Measurements from ENCODE around the gene CRHR1.

Gene CRHR1

GRCh38 chr17:45794840-45795239, 10.7 kb downstream of the CRHR1 start:
- Histone ChIP-seq H3K9ac (ENCODE audit: low read depth in 1 of 2, low read length in 2 of 2) (no peak overlapping the region), H3K4me1 (ENCODE audit: control insufficient read depth in 1 of 2, insufficient read depth in 2 of 2, low read length in 2 of 2) (peaks cover 19% of the 10 kb centered on the region in 2 donors), H3K9me3 (ENCODE audit: control insufficient read depth in 1 of 2, low read length in 2 of 2) (no peaks in the 10 kb centered on the region), H3K36me3 (ENCODE audit: control insufficient read depth in 1 of 2, insufficient read depth in 2 of 2, low read length in 2 of 2) (no peaks in the 10 kb centered on the region), H3K27me3 (ENCODE audit: control insufficient read depth in 1 of 2, insufficient read depth in 2 of 2, low read length in 2 of 2) (peaks cover 14 to 15% of the 10 kb centered on the region in 2 donors), H3K4me3 (ENCODE audit: low read depth in 1 of 2, low read length in 2 of 2) (no peak overlapping the region), H3K27ac (ENCODE audit: low read depth, low read length) (no peak overlapping the region)

GRCh38 chr17:45800816-45801215, 16.7 kb downstream of the CRHR1 start:
- no peak overlapping the region for H3K9ac ChIP-seq (ENCODE audit: low read depth in 1 of 2, low read length in 2 of 2)
- H3K4me1 ChIP-seq (ENCODE audit: control insufficient read depth in 1 of 2, insufficient read depth in 2 of 2, low read length in 2 of 2) = peaks cover 19 to 22% of the 10 kb centered on the region in 2 donors
- H3K4me3 ChIP-seq (ENCODE audit: low read depth in 1 of 2, low read length in 2 of 2) = no peak overlapping the region
- no peaks in the 10 kb centered on the region for H3K36me3 ChIP-seq (ENCODE audit: control insufficient read depth in 1 of 2, insufficient read depth in 2 of 2, low read length in 2 of 2)
- no peaks in the 10 kb centered on the region for H3K9me3 ChIP-seq (ENCODE audit: control insufficient read depth in 1 of 2, low read length in 2 of 2)
- no peaks in the 10 kb centered on the region for H3K27me3 ChIP-seq (ENCODE audit: control insufficient read depth in 1 of 2, insufficient read depth in 2 of 2, low read length in 2 of 2)
- H3K27ac ChIP-seq (ENCODE audit: low read depth, low read length) = no peak overlapping the region

GRCh38 chr17:45801421-45801820, 17.3 kb downstream of the CRHR1 start:
- Histone ChIP-seq H3K4me1 (ENCODE audit: control insufficient read depth in 1 of 2, insufficient read depth in 2 of 2, low read length in 2 of 2) (peaks cover 19 to 22% of the 10 kb centered on the region in 2 donors), H3K27me3 (ENCODE audit: control insufficient read depth in 1 of 2, insufficient read depth in 2 of 2, low read length in 2 of 2) (no peaks in the 10 kb centered on the region), H3K4me3 (ENCODE audit: low read depth in 1 of 2, low read length in 2 of 2) (no peak overlapping the region), H3K9ac (ENCODE audit: low read depth in 1 of 2, low read length in 2 of 2) (no peak overlapping the region), H3K9me3 (ENCODE audit: control insufficient read depth in 1 of 2, low read length in 2 of 2) (no peaks in the 10 kb centered on the region), H3K36me3 (ENCODE audit: control insufficient read depth in 1 of 2, insufficient read depth in 2 of 2, low read length in 2 of 2) (no peaks in the 10 kb centered on the region), H3K27ac (ENCODE audit: low read depth, low read length) (no peak overlapping the region)

- H3K9me3 ChIP-seq (ENCODE audit: control insufficient read depth in 1 of 2, low read length in 2 of 2) = no peaks in the 10 kb centered on the region
- no peak overlapping the region for H3K4me3 ChIP-seq (ENCODE audit: low read depth in 1 of 2, low read length in 2 of 2)
- H3K27ac ChIP-seq (ENCODE audit: low read depth, low read length) = no peak overlapping the region
- H3K4me1 ChIP-seq (ENCODE audit: control insufficient read depth in 1 of 2, insufficient read depth in 2 of 2, low read length in 2 of 2) = no peaks in the 10 kb centered on the region
- no peaks in the 10 kb centered on the region for H3K27me3 ChIP-seq (ENCODE audit: control insufficient read depth in 1 of 2, insufficient read depth in 2 of 2, low read length in 2 of 2)
- no peak overlapping the region for H3K9ac ChIP-seq (ENCODE audit: low read depth in 1 of 2, low read length in 2 of 2)
- no peaks in the 10 kb centered on the region for H3K36me3 ChIP-seq (ENCODE audit: control insufficient read depth in 1 of 2, insufficient read depth in 2 of 2, low read length in 2 of 2)
Observed at GRCh38 chr17:45808845-45809244, 24.7 kb downstream of the CRHR1 start.

- H3K27me3 ChIP-seq (ENCODE audit: control insufficient read depth in 1 of 2, insufficient read depth in 2 of 2, low read length in 2 of 2) = no peaks in the 10 kb centered on the region
- no peak overlapping the region for H3K4me3 ChIP-seq (ENCODE audit: low read depth in 1 of 2, low read length in 2 of 2)
- no peaks in the 10 kb centered on the region for H3K4me1 ChIP-seq (ENCODE audit: control insufficient read depth in 1 of 2, insufficient read depth in 2 of 2, low read length in 2 of 2)
- no peaks in the 10 kb centered on the region for H3K36me3 ChIP-seq (ENCODE audit: control insufficient read depth in 1 of 2, insufficient read depth in 2 of 2, low read length in 2 of 2)
- no peak overlapping the region for H3K9ac ChIP-seq (ENCODE audit: low read depth in 1 of 2, low read length in 2 of 2)
- H3K27ac ChIP-seq (ENCODE audit: low read depth, low read length) = no peak overlapping the region
- H3K9me3 ChIP-seq (ENCODE audit: control insufficient read depth in 1 of 2, low read length in 2 of 2) = no peaks in the 10 kb centered on the region
Observed at GRCh38 chr17:45809499-45809898, 25.4 kb downstream of the CRHR1 start.

- no peak overlapping the region for H3K4me3 ChIP-seq (ENCODE audit: low read depth in 1 of 2, low read length in 2 of 2)
- no peaks in the 10 kb centered on the region for H3K36me3 ChIP-seq (ENCODE audit: control insufficient read depth in 1 of 2, insufficient read depth in 2 of 2, low read length in 2 of 2)
- no peaks in the 10 kb centered on the region for H3K27me3 ChIP-seq (ENCODE audit: control insufficient read depth in 1 of 2, insufficient read depth in 2 of 2, low read length in 2 of 2)
- no peak overlapping the region for H3K27ac ChIP-seq (ENCODE audit: low read depth, low read length)
- no peak overlapping the region for H3K9ac ChIP-seq (ENCODE audit: low read depth in 1 of 2, low read length in 2 of 2)
- H3K9me3 ChIP-seq (ENCODE audit: control insufficient read depth in 1 of 2, low read length in 2 of 2) = no peaks in the 10 kb centered on the region
- H3K4me1 ChIP-seq (ENCODE audit: control insufficient read depth in 1 of 2, insufficient read depth in 2 of 2, low read length in 2 of 2) = no peaks in the 10 kb centered on the region
Observed at GRCh38 chr17:45812102-45812501, 28.0 kb downstream of the CRHR1 start.

- Histone ChIP-seq H3K4me1 (ENCODE audit: control insufficient read depth in 1 of 2, insufficient read depth in 2 of 2, low read length in 2 of 2) (no peaks in the 10 kb centered on the region), H3K9ac (ENCODE audit: low read depth in 1 of 2, low read length in 2 of 2) (no peak overlapping the region), H3K27ac (ENCODE audit: low read depth, low read length) (no peak overlapping the region)
Observed at GRCh38 chr17:45813048-45813725, 29.1 kb downstream of the CRHR1 start.

GRCh38 chr17:45814622-45815606, 30.8 kb downstream of the CRHR1 start:
- no peaks in the 10 kb centered on the region for H3K4me1 ChIP-seq (ENCODE audit: control insufficient read depth in 1 of 2, insufficient read depth in 2 of 2, low read length in 2 of 2)
- H3K9me3 ChIP-seq (ENCODE audit: control insufficient read depth in 1 of 2, low read length in 2 of 2) = no peaks in the 10 kb centered on the region
- H3K27me3 ChIP-seq (ENCODE audit: control insufficient read depth in 1 of 2, insufficient read depth in 2 of 2, low read length in 2 of 2) = no peaks in the 10 kb centered on the region
- no peak overlapping the region for H3K9ac ChIP-seq (ENCODE audit: low read depth in 1 of 2, low read length in 2 of 2)
- H3K36me3 ChIP-seq (ENCODE audit: control insufficient read depth in 1 of 2, insufficient read depth in 2 of 2, low read length in 2 of 2) = no peaks in the 10 kb centered on the region
- no peak overlapping the region for H3K4me3 ChIP-seq (ENCODE audit: low read depth in 1 of 2, low read length in 2 of 2)
- no peak overlapping the region for H3K27ac ChIP-seq (ENCODE audit: low read depth, low read length)

More at GRCh38 chr17:45813048-45813725, 29.1 kb downstream of the CRHR1 start:
- no peaks in the 10 kb centered on the region for H3K27me3 ChIP-seq (ENCODE audit: control insufficient read depth in 1 of 2, insufficient read depth in 2 of 2, low read length in 2 of 2)
- H3K36me3 ChIP-seq (ENCODE audit: control insufficient read depth in 1 of 2, insufficient read depth in 2 of 2, low read length in 2 of 2) = no peaks in the 10 kb centered on the region
- H3K4me3 ChIP-seq (ENCODE audit: low read depth in 1 of 2, low read length in 2 of 2) = no peak overlapping the region
- no peaks in the 10 kb centered on the region for H3K9me3 ChIP-seq (ENCODE audit: control insufficient read depth in 1 of 2, low read length in 2 of 2)

- no peaks in the 10 kb centered on the region for H3K4me1 ChIP-seq (ENCODE audit: control insufficient read depth in 1 of 2, insufficient read depth in 2 of 2, low read length in 2 of 2)
- no peak overlapping the region for H3K9ac ChIP-seq (ENCODE audit: low read depth in 1 of 2, low read length in 2 of 2)
- no peaks in the 10 kb centered on the region for H3K27me3 ChIP-seq (ENCODE audit: control insufficient read depth in 1 of 2, insufficient read depth in 2 of 2, low read length in 2 of 2)
- H3K9me3 ChIP-seq (ENCODE audit: control insufficient read depth in 1 of 2, low read length in 2 of 2) = no peaks in the 10 kb centered on the region
- H3K4me3 ChIP-seq (ENCODE audit: low read depth in 1 of 2, low read length in 2 of 2) = no peak overlapping the region
- H3K27ac ChIP-seq (ENCODE audit: low read depth, low read length) = no peak overlapping the region
- H3K36me3 ChIP-seq (ENCODE audit: control insufficient read depth in 1 of 2, insufficient read depth in 2 of 2, low read length in 2 of 2) = no peaks in the 10 kb centered on the region
Observed at GRCh38 chr17:45815752-45816151, 31.6 kb downstream of the CRHR1 start.

- no peaks in the 10 kb centered on the region for H3K27me3 ChIP-seq (ENCODE audit: control insufficient read depth in 1 of 2, insufficient read depth in 2 of 2, low read length in 2 of 2)
- no peak overlapping the region for H3K9ac ChIP-seq (ENCODE audit: low read depth in 1 of 2, low read length in 2 of 2)
- no peak overlapping the region for H3K4me3 ChIP-seq (ENCODE audit: low read depth in 1 of 2, low read length in 2 of 2)
- H3K27ac ChIP-seq (ENCODE audit: low read depth, low read length) = no peak overlapping the region
- no peaks in the 10 kb centered on the region for H3K4me1 ChIP-seq (ENCODE audit: control insufficient read depth in 1 of 2, insufficient read depth in 2 of 2, low read length in 2 of 2)
- no peaks in the 10 kb centered on the region for H3K36me3 ChIP-seq (ENCODE audit: control insufficient read depth in 1 of 2, insufficient read depth in 2 of 2, low read length in 2 of 2)
- H3K9me3 ChIP-seq (ENCODE audit: control insufficient read depth in 1 of 2, low read length in 2 of 2) = no peaks in the 10 kb centered on the region
Observed at GRCh38 chr17:45818041-45818440, 33.9 kb downstream of the CRHR1 start.

Data from duodenal mucosa (tissue), 2 donors.